Fibroblast of peridontal ligament (primary cell): ENCODE results near the gene ST3GAL6.

Source experiments
- DNase-seq: peaks from one replicate; pipeline ENCODE4 v3.0.0-alpha.2; 2010; ENCODE audit errors: extremely low read depth

The ST3GAL6 gene

GRCh38 chr3:98763076-98763475 is at the start of gene ST3GAL6:
ST3GAL6 (plus strand) TSS chr3:98763340; CDS start chr3:98768441, 5,101 bp downstream.
- no peak for DNase-seq

GRCh38 chr3:98713984-98714383 is 49.2 kb upstream of the ST3GAL6 start:
- DNase-seq, result no peak

- no peak for DNase-seq
Observed at GRCh38 chr3:98717584-98717983, 45.6 kb upstream of the ST3GAL6 start.

DNA sequence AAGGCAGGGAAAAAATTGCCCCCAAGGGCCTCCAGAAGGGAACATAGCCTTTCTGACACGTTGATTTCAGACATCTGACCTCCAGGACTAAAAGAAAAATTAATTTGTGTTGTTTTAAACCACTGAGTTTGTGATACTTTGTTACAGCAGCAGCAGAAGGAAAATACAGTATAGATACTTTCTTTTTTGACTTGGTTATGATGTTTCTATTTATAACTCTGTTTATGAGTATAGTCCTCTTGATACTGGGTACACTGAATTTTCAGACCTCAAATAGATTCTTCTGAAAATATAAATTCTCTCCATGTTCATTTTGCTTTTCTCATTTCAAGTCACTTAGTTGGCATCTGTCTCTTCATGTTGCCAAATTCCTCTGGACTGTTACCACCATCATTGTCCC is 44.4 kb upstream of the ST3GAL6 start:
- no peak for DNase-seq

DNA sequence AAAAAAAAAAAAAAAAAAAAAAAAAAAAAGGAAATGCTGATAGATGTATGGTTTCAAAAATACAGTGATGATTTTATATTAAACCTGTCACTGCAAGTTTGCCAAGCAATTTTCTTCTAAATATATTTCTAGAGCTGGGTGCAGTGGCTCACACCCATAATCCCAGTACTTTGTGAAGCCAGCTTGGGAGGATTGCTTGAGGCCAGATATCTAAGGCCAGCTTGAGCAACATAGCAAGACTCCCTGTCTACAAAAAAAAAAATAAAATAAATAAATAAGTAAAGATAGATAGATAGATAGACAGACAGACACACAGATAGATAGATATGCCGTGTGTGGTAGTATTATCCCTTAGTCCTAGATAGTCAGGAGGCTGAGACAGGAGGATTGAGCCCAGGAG is 41.4 kb upstream of the ST3GAL6 start:
- DNase-seq, result no peak

DNA sequence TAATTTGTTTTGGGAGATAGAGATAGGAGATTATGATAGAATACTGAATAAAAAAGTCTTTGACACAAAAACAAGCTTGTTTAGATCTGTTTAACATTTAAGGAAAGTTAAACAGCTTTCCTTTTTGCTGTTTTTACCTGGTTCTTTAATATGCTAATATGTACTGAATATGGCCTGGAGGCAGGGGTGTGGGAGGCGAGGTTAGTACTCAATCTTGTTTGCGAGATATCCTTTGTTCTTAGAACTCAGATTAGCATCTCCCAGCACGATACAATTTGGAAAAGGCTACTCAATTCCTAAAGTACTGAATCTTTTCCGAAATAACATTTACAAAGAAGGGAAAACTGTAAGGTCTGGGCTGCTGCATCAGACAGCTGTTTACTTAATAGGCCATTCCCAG is 40.8 kb upstream of the ST3GAL6 start:
- no peak for DNase-seq

DNA sequence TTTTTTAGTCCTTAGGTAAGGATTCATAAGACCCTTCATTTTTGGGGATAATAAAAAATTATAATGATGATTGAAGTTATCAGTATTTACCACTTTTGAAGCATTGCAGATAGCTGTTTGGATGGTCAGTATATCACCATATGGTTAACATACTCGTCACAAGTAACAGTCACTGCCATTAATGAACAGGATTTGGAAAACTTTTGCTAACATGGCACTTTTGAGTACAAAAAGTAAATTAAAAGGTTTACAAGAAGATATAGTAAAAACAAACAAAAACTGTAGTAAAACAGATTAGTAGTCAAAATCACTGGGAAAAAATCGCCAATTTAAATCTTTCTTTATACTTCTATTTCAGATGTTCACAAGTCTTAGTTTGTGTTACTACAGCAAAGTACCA is 37.8 kb upstream of the ST3GAL6 start:
- DNase-seq, result no peak

DNA sequence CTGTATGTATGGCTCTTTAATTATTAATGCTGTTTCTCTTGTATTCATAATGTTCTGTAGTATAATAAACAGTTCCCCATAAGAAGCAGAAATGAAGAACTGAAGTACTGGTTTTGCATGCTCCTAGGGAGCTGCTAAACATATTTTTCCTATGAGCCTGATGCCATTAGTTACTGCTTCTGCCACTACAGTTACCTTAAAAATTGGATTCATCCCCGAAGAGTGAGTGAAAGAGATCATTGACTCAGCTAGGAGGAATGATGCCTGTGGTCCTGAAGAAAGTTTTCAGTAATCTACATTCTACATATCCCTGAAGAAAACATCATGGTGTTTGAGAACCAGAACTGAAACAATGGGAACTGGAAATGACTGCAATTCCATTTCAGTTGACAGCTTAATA is 37.1 kb upstream of the ST3GAL6 start:
- no peak for DNase-seq

GRCh38 chr3:98727638-98728037 is 35.5 kb upstream of the ST3GAL6 start:
- DNase-seq, result no peak

- DNase-seq, result no peak
Observed at GRCh38 chr3:98728672-98729071, 34.5 kb upstream of the ST3GAL6 start.

- DNase-seq, result no peak
Observed at GRCh38 chr3:98730338-98730737, 32.8 kb upstream of the ST3GAL6 start.

DNA sequence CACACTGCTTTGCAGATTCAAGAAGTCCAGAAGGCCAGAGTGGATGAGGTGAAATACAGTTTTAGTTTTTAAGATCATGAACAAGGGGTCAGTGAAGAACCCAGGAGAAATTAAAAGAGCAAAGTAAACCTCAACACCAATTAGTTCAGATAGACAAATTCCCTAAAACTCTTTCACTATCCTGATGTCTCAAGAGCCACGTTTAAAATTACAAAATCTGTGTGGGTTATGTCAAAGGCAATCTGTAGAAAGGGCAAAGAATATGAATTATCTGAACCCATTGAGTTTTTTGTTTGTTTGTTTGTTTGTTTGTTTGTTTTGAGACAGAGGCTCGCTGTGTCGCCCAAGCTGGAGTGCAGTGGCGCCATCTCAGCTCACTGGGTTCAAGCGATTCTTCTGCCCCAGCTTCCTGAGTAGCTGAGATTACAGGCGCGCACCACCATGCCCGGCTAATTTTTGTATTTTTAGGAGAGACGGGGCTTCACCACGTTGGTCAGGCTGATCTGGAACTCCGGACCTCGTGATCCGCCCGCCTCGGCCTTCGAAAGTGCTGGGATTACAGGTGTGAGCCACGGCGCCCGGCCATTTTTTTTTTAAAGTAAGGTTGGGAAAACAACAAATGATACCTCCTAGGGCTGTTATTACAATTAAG is 32.1 kb upstream of the ST3GAL6 start:
- DNase-seq, result no peak

- DNase-seq, result peak; percentile 4
Observed at GRCh38 chr3:98731720-98732285, 31.3 kb upstream of the ST3GAL6 start.

DNA sequence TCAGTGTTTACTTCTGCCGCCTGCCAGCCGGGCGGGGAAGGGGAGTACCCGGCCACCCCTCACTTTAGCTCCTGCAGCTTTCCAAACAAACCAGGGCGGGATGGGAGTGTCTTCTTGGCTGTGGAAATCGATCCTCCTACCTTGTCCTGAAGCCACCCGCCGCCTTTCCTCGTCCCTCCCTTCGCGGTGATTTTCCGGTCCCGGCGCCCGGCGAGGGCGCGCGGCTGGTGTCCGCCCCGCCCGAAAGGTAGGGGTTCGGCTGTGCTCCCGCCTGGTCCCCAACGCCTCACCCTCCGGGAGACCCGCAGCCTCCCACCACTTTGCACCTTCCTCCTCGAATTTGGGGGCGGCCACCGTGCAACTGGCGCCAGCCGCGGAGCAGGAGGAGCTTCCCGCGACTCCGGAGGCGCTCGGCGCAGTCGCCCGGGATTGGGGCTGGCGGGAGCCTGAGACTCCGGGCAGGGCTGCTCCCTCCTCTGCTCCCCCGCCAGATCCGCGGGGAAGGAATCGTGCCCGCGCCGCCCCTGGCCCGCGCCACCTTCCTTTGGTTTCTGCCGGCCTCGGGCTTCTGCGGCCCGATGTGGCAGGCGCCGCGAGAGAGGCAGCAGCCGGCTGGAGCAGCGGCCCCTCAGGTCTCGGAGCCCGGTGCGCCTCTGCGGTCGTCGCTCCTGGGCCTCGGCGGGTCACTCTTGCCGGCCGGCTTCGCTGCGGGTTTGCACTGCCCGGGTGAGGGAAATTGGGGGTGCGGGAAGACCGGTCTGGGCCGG is 30.7 kb upstream of the ST3GAL6 start:
- DNase-seq, result no peak

- DNase-seq, result peak; percentile 15
Observed at GRCh38 chr3:98733053-98733811, 29.9 kb upstream of the ST3GAL6 start.

DNA sequence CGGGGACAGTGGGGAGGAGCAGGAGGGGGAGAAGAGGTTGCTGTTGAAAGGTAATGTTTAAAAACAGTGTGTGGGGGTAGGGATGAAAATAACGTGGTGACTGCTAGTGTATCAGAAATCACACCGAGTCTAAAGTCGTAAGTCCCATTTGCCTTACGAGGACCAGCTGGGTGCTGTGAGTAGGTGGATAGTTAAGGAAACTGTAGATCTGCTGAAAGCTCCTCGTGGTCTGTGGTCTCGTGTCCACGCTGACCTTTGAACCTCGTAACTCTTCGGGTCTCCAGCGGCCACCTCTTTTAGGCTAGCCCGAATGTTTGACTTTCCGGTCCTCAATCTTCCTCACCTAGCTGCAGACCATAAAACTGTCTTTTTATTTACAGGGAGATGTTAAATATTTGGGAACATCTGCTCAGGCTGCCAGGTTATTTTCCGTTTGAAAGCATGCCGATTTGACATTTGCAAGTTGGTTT is 29.3 kb upstream of the ST3GAL6 start:
- peak; percentile 5 for DNase-seq

GRCh38 chr3:98734306-98734705 is 28.8 kb upstream of the ST3GAL6 start:
- DNase-seq, result no peak

DNA sequence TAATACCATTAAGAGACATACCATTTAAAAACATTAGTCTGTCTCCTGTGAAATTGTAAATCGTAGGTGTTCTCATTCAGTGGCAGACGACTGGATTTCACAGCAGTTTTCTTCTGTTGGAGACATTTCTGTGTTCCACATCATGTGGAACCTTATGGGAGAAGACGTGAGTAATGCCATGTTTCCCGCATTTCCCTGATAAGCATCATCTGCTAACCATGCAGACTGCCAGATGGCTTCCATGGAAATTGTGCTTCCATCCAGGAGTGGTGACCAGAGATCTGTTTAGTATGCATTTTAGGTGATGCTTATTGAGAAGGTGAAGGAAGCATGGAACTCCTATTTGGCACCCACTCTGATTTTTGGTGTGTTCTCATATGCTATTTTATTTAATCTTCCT is 28.4 kb upstream of the ST3GAL6 start:
- no peak for DNase-seq

DNA sequence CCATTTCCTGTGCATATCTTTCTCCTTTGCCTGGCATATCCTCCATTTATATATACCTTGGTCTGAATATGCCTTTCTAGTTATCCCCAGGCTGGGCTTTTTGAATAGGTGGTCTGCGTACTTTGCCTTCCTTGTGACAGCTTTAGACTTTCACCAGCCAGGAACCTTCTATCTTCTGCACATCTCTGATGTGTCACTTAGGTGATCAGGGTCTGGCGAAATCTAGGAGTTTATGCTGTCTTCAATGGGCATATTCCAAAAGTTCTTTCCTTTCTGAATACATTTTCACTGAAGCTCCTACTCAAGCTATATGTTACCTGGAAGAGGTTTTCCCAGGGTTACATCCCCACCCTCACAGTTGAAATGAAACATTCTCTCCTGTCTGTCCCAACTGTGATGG is 27.8 kb upstream of the ST3GAL6 start:
- no peak for DNase-seq

DNA sequence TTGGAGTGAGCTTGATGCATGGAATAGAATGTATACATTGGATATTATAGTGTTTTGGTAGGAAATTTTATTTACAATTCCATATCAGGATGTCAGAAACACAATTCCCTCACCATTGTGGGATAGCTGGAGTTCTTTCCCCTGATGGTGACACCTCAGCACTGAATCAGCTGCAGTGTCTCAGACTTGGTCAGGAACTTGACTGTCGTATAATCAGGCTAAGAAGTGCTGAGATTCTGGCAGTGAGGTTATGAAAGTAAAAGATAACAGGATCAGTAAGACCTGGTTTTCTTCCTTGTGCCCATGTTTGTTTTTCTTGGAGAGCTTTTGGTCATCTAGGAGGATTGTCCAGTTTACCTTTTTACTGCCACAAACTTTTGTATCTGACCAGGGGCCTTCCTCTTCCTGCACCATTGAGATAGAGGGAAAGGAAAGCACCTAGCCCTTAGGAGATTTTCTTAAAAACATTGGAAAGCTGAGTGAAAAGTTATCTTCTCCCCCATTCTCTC is 27.3 kb upstream of the ST3GAL6 start:
- no peak for DNase-seq

GRCh38 chr3:98737301-98737700 is 25.8 kb upstream of the ST3GAL6 start:
- DNase-seq, result no peak

- DNase-seq, result no peak
Observed at GRCh38 chr3:98739266-98739665, 23.9 kb upstream of the ST3GAL6 start.
